ENCODE measurements around the gene PIK3C2B. TPM values are rescaled to one million over a fixed set of nuclear protein-coding genes. Genes with fewer than 3 reads are reported as not detected.
"Not testable (repeated sequence)": the region's sequence is repeated elsewhere in the genome, so short reads cannot be mapped to it uniquely, and the experiment has no call there.

The PIK3C2B gene
- polyA plus RNA-seq, 2 donors: 7.8 to 14.2 TPM

DNA sequence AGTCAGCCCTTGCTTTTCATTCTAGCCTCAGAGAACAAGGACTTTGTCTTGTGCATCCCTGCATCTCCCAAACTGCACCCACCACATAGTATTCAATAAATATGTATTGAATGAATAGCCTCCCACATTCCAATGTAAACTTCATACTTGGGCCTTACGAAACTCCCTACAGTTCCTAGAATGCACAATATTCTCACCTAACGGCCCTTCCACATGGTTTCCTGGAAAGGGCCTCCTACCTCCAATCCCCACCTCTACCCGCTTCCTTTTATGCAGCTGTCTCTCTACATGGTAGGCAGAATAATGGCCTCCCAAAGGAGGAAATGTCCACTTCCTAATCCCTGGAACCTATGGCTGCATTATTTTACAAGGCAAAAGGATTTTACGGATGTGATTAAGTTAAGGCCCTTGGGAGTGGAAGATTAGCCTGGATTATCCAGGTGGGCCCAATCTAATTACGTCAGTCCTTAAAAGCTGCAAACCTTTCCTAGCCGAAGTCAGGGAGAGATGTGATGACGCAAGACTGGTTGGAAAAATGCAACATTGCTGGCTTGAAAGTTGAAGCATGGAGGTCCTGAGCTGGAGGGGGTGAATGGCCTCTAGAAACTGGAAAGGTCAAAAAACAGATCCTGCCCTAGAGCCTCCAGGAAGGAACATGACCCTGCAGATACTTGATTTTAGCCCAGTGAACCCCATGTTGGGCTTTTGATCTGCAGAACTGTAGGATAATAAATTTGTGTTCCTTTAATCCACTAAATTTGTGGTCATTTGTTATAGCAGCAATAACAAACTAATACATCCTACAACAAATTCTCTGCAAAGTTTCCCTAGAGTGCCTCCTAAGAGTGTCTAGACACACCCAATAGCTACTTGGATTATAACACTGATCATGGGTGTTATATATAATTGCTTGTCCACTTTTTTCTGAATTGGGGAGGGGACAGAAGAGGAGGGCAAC lies 5.2 kb upstream of the PIK3C2B start:
- 90 to 91% methylated on average over 7 of the region's 7 CpGs for WGBS, 2 donors

DNA sequence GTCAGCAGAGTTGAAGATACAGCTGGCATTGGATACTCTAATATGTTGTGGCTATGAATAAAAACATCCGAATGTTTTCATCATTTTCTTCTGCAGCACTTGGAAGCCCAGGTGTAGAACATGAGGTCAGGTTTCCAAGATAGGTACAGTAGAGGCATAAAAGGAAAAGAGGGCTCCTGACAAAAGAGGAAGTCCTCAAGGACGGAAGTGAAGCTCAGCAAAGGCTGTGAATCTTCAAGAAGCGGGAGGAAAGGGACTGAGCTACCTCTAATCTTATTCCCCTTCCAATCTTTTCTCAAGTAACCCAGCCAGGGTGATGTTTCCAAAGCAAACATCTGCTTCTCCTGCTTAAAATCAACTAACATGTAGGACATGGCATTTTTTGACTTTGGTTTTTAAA lies 4.4 kb upstream of the PIK3C2B start:
- H3K4me3 ChIP-seq (ENCODE audit: low read depth in 1 of 2, low read length in 2 of 2): no peak overlapping the region
- H3K36me3 ChIP-seq (ENCODE audit: control insufficient read depth in 2 of 2, insufficient read depth in 2 of 2, low read length in 1 of 2): no peaks in the 10 kb centered on the region
- no peaks in the 10 kb centered on the region for H3K9me3 ChIP-seq (ENCODE audit: control insufficient read depth in 2 of 2, insufficient read depth in 1 of 2, low read depth in 1 of 2, low read length in 1 of 2)
- H3K27me3 ChIP-seq (ENCODE audit: control insufficient read depth in 1 of 2, insufficient read depth in 2 of 2, low read length in 2 of 2): no peaks in the 10 kb centered on the region
- H3K4me1 ChIP-seq (ENCODE audit: control insufficient read depth in 2 of 2, insufficient read depth in 2 of 2, low read length in 1 of 2): peaks cover 0 to 2% of the 10 kb centered on the region in 2 donors
- H3K27ac ChIP-seq (ENCODE audit: low read depth in 2 of 2, low read length in 1 of 2): no peak overlapping the region
- 83 to 85% methylated on average over 3 of the region's 3 CpGs for WGBS, 2 donors

More for the DNA sequence above, 5.2 kb upstream of the PIK3C2B start:
- Histone ChIP-seq H3K27me3 (ENCODE audit: control insufficient read depth in 1 of 2, insufficient read depth in 2 of 2, low read length in 2 of 2) (no peaks in the 10 kb centered on the region), H3K27ac (ENCODE audit: low read depth in 2 of 2, low read length in 1 of 2) (no peak overlapping the region), H3K4me1 (ENCODE audit: control insufficient read depth in 2 of 2, insufficient read depth in 2 of 2, low read length in 1 of 2) (no peaks in the 10 kb centered on the region), H3K4me3 (ENCODE audit: low read depth in 1 of 2, low read length in 2 of 2) (no peak overlapping the region), H3K9me3 (ENCODE audit: control insufficient read depth in 2 of 2, insufficient read depth in 1 of 2, low read depth in 1 of 2, low read length in 1 of 2) (no peaks in the 10 kb centered on the region), H3K36me3 (ENCODE audit: control insufficient read depth in 2 of 2, insufficient read depth in 2 of 2, low read length in 1 of 2) (no peaks in the 10 kb centered on the region)

DNA sequence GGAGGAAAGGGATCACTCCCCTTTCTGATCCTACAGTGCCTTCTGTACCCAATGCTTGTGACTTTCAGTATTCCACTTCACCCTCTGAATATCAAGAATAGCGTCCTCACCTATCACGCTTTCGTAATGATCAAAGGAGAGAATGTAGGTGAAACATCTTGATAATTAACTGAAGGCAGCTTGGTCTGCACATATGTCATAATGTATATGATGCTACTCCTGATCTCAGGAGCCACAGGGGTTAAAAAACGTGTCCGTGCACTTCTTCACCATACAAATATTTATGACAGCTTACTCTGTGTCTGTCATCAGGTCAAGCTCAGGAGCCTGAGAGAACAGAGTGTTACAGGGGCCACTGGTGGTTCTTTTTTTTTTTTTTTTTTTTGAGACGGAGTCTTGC lies 1.2 kb upstream of the PIK3C2B start:
- no peak overlapping the region for H3K27ac ChIP-seq (ENCODE audit: low read depth in 2 of 2, low read length in 1 of 2)
- WGBS, 2 donors: 45 to 49% methylated on average over 5 of the region's 6 CpGs
- no peaks in the 10 kb centered on the region for H3K27me3 ChIP-seq (ENCODE audit: control insufficient read depth in 1 of 2, insufficient read depth in 2 of 2, low read length in 2 of 2)
- no peaks in the 10 kb centered on the region for H3K36me3 ChIP-seq (ENCODE audit: control insufficient read depth in 2 of 2, insufficient read depth in 2 of 2, low read length in 1 of 2)
- H3K4me3 ChIP-seq (ENCODE audit: low read depth in 1 of 2, low read length in 2 of 2): no peak overlapping the region
- no peaks in the 10 kb centered on the region for H3K9me3 ChIP-seq (ENCODE audit: control insufficient read depth in 2 of 2, insufficient read depth in 1 of 2, low read depth in 1 of 2, low read length in 1 of 2)
- peaks cover 0 to 9% of the 10 kb centered on the region in 2 donors for H3K4me1 ChIP-seq (ENCODE audit: control insufficient read depth in 2 of 2, insufficient read depth in 2 of 2, low read length in 1 of 2)

DNA sequence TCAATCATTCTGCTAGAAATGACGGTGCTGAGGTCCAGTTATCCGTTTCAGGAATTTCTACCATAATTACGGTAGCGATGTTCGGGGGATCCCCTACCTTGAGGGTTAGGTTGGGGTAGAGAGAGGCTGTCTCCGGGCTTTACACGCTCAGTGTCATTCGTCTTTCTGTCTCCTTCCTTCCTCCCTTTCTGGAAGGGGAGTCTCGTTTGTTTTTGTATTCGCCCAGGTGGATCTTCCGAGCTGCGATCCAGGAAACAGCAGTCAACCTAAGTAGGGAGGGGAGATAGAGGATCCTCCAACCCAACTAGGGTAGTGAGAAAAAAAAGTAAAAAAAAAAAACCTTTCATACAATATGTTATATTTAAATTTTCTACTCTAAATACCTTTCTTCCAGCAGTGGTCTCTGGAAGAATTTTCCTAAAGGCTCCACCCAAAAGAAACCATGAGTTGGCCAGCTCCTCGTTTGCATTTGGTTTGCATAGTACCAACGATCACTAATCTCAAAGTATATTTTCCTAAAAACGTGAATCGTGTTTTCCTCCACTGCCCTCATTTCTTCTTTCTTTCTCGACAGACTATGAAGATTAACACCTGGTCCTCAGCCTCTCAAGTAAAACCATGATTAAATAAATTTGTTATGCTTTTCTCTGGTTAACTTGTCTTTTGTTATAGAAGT lies 611 bp upstream of the PIK3C2B start:
- 2 to 3% methylated on average over 17 of the region's 17 CpGs for WGBS, 2 donors
- Histone ChIP-seq H3K36me3 (ENCODE audit: control insufficient read depth in 2 of 2, insufficient read depth in 2 of 2, low read length in 1 of 2) (peaks cover 0 to under 1% of the 10 kb centered on the region in 2 donors), H3K9me3 (ENCODE audit: control insufficient read depth in 2 of 2, insufficient read depth in 1 of 2, low read depth in 1 of 2, low read length in 1 of 2) (no peaks in the 10 kb centered on the region), H3K27me3 (ENCODE audit: control insufficient read depth in 1 of 2, insufficient read depth in 2 of 2, low read length in 2 of 2) (no peaks in the 10 kb centered on the region), H3K4me1 (ENCODE audit: control insufficient read depth in 2 of 2, insufficient read depth in 2 of 2, low read length in 1 of 2) (peaks cover 0 to 9% of the 10 kb centered on the region in 2 donors), H3K4me3 (ENCODE audit: low read depth in 1 of 2, low read length in 2 of 2) (peak overlapping the region; percentile 65 to 91), H3K27ac (ENCODE audit: low read depth in 2 of 2, low read length in 1 of 2) (peak overlapping the region; percentile 95 to 98)

DNA sequence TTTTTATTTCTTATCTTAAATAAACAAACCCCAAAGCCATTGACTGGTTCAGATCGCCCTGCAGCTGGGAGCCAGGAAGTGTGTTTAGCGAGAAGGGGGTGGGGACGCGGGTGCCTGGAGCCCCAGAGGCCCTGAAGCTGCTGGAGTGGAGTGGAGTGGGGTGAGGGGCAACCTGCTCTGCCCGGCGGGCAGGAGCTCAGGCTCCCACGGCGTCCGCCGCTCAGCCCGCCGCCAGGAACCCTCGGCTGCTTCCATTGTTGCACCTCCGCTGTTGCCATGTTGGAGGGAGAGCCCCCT lies 673 bp downstream of the PIK3C2B start:
- H3K27me3 ChIP-seq (ENCODE audit: control insufficient read depth in 1 of 2, insufficient read depth in 2 of 2, low read length in 2 of 2): no peaks in the 10 kb centered on the region
- WGBS, 2 donors: 0 to 1% methylated on average over 13 to 14 of the region's 14 CpGs
- H3K9me3 ChIP-seq (ENCODE audit: control insufficient read depth in 2 of 2, insufficient read depth in 1 of 2, low read depth in 1 of 2, low read length in 1 of 2): no peaks in the 10 kb centered on the region
- peaks cover 0 to 6% of the 10 kb centered on the region in 2 donors for H3K36me3 ChIP-seq (ENCODE audit: control insufficient read depth in 2 of 2, insufficient read depth in 2 of 2, low read length in 1 of 2)
- peaks cover 0 to 9% of the 10 kb centered on the region in 2 donors for H3K4me1 ChIP-seq (ENCODE audit: control insufficient read depth in 2 of 2, insufficient read depth in 2 of 2, low read length in 1 of 2)
- peak overlapping the region; percentile 65 to 91 for H3K4me3 ChIP-seq (ENCODE audit: low read depth in 1 of 2, low read length in 2 of 2)
- peak overlapping the region; percentile 95 to 98 for H3K27ac ChIP-seq (ENCODE audit: low read depth in 2 of 2, low read length in 1 of 2)

DNA sequence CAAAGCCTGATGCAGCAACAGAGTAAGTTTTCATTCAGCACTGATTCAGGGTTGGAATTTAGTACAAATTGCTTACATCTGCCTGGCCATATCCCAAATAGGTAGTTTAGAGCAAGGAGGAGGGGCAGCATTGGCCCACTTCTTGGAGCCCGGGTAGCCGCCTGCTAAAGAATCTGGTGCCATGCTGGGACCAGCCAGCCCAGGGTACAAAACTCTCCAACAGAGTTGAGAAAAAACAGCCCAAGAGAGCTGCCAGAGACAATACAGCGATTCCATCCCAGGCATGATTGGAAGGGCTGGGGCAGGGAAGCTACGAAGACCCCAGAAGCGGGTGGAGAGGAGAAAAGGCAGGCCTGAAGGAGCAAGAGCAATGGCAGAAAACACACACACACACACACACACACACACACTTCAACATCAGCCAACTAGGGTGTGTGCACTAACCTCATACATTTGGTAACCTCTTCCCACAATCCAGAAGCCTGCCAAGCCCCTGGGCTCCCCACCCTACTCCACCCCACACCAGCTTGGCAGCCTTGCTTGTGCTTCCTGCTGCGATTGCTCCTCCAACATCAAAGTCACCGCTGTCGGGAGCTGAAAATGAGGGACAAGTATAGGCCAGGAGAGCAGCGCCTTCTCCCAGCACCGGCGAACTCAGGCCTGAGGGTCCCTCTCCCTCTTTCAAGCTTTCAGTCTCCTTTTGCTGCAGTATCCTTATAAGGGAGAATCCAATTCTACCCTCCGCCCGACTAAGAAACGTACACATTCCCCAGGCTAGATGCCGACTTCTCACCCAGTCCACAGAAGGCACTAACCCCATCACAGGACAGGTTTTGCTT lies 1.2 kb downstream of the PIK3C2B start:
- no peaks in the 10 kb centered on the region for H3K27me3 ChIP-seq (ENCODE audit: control insufficient read depth in 1 of 2, insufficient read depth in 2 of 2, low read length in 2 of 2)
- peaks cover 0 to 9% of the 10 kb centered on the region in 2 donors for H3K4me1 ChIP-seq (ENCODE audit: control insufficient read depth in 2 of 2, insufficient read depth in 2 of 2, low read length in 1 of 2)
- no peaks in the 10 kb centered on the region for H3K9me3 ChIP-seq (ENCODE audit: control insufficient read depth in 2 of 2, insufficient read depth in 1 of 2, low read depth in 1 of 2, low read length in 1 of 2)
- WGBS, 2 donors: 5 to 8% methylated on average over 13 to 15 of the region's 15 CpGs
- H3K27ac ChIP-seq (ENCODE audit: low read depth in 2 of 2, low read length in 1 of 2): peak overlapping the region; percentile 95 to 98
- peak overlapping the region; percentile 65 to 91 for H3K4me3 ChIP-seq (ENCODE audit: low read depth in 1 of 2, low read length in 2 of 2)
- H3K36me3 ChIP-seq (ENCODE audit: control insufficient read depth in 2 of 2, insufficient read depth in 2 of 2, low read length in 1 of 2): peaks cover 0 to 6% of the 10 kb centered on the region in 2 donors

DNA sequence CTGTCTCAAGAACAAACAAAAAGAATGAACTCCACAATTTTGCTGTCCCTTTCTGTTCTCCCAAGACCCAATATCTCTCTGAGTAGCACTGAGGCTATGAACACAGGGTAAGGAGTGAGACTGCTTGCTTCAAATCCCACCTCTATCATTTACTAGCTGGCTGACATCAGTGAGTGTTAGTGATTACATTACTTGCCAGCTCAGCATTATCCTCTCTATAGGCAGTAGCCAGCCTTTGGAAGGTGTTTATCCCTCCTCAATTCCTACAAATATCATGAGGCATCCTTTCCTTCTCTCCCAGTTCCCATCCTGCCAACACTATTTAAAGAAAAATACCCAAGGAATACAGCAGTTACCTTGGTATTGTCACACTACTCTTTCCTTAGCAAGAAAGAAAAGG lies 3.0 kb downstream of the PIK3C2B start:
- Histone ChIP-seq H3K27ac (ENCODE audit: low read depth in 2 of 2, low read length in 1 of 2) (no peak overlapping the region), H3K4me1 (ENCODE audit: control insufficient read depth in 2 of 2, insufficient read depth in 2 of 2, low read length in 1 of 2) (peaks cover 0 to 9% of the 10 kb centered on the region in 2 donors), H3K4me3 (ENCODE audit: low read depth in 1 of 2, low read length in 2 of 2) (no peak overlapping the region), H3K9me3 (ENCODE audit: control insufficient read depth in 2 of 2, insufficient read depth in 1 of 2, low read depth in 1 of 2, low read length in 1 of 2) (no peaks in the 10 kb centered on the region), H3K27me3 (ENCODE audit: control insufficient read depth in 1 of 2, insufficient read depth in 2 of 2, low read length in 2 of 2) (no peaks in the 10 kb centered on the region), H3K36me3 (ENCODE audit: control insufficient read depth in 2 of 2, insufficient read depth in 2 of 2, low read length in 1 of 2) (peaks cover 0 to 6% of the 10 kb centered on the region in 2 donors)

DNA sequence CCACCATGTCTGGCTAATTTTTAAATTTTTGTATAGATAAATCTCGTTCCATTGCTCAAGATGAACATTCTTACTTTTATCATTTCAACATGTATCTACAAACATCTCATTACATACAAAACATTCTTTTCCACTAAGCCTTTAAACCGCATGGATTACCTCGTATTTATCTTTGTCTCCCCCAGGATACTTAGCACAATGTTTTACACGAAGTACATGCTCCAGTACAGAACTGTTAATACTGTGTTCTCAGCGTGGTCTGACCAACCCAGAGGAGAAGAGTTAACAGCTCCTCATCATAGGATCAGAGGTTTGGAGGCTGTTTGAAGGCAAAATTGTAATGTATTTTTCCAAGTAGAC lies 7.4 kb downstream of the PIK3C2B start:
- Histone ChIP-seq H3K36me3 (ENCODE audit: control insufficient read depth in 2 of 2, insufficient read depth in 2 of 2, low read length in 1 of 2) (peaks cover 0 to 6% of the 10 kb centered on the region in 2 donors), H3K4me3 (ENCODE audit: low read depth in 1 of 2, low read length in 2 of 2) (no peak overlapping the region), H3K27ac (ENCODE audit: low read depth in 2 of 2, low read length in 1 of 2) (peak overlapping the region in 1 of 2 donors; percentile 18), H3K4me1 (ENCODE audit: control insufficient read depth in 2 of 2, insufficient read depth in 2 of 2, low read length in 1 of 2) (peaks cover 2 to 4% of the 10 kb centered on the region in 2 donors), H3K9me3 (ENCODE audit: control insufficient read depth in 2 of 2, insufficient read depth in 1 of 2, low read depth in 1 of 2, low read length in 1 of 2) (peaks cover 0 to 2% of the 10 kb centered on the region in 2 donors), H3K27me3 (ENCODE audit: control insufficient read depth in 1 of 2, insufficient read depth in 2 of 2, low read length in 2 of 2) (no peaks in the 10 kb centered on the region)
- WGBS, 2 donors: 38 to 49% methylated on average over 5 of the region's 5 CpGs

DNA sequence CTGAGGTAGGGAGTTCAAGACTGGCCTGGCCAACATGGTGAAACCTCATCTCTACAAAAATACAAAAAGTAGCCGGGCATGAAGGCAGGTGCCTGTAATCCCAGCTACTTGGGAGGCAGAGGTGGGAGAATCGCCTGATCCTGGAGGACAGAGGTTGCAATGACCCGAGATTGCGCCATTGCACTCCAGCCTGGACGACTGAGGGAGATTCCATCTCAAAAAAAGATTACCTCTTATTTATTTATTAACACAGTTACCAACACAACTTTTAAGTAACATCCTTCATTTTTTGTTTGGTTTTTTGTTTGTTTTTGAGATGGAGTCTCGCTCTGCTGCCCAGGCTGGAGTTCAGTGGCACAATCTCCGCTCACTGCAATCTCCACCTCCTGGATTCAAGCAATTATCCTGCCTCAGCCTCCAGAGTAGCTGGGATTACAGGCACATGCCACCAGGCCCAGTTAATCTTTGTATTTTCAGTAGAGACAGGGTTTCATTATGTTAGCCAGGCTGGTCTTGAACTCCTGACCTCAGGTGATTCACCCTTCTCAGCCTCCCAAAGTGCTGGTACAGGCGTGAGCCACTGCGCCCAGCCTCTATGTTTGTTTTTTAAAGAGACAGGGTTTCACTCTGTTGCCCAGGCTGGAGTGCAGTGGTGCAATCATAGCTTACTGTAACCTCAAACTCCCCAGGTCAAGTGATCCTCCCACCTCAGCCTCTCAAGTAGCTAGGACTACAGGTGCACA lies 7.9 kb downstream of the PIK3C2B start:
- H3K36me3 ChIP-seq (ENCODE audit: control insufficient read depth in 2 of 2, insufficient read depth in 2 of 2, low read length in 1 of 2); H3K27me3 ChIP-seq (ENCODE audit: control insufficient read depth in 1 of 2, insufficient read depth in 2 of 2, low read length in 2 of 2); H3K9me3 ChIP-seq (ENCODE audit: control insufficient read depth in 2 of 2, insufficient read depth in 1 of 2, low read depth in 1 of 2, low read length in 1 of 2); H3K4me3 ChIP-seq (ENCODE audit: low read depth in 1 of 2, low read length in 2 of 2); H3K4me1 ChIP-seq (ENCODE audit: control insufficient read depth in 2 of 2, insufficient read depth in 2 of 2, low read length in 1 of 2): not testable (repeated sequence)
- peak overlapping the region in 1 of 2 donors; percentile 7 for H3K27ac ChIP-seq (ENCODE audit: low read depth in 2 of 2, low read length in 1 of 2)
- 76 to 82% methylated on average over 9 of the region's 9 CpGs for whole genome bisulfite sequencing, 2 donors
